ENCODE measurements around the gene BEGAIN. TPM values are rescaled to one million over a fixed set of nuclear protein-coding genes. Genes with fewer than 3 reads are reported as not detected.

Gene BEGAIN
- total and polyA plus RNA-seq, 2 experiments from 2014 or later, result not detected

- Histone ChIP-seq H3K27me3 (no peaks in the 10 kb centered on the region), H3K4me1 (ENCODE audit: low read depth) (no peaks in the 10 kb centered on the region), H3K4me3 (no peak overlapping the region), H3K9me3 (ENCODE audit: low read depth) (no peaks in the 10 kb centered on the region), H3K36me3 (no peaks in the 10 kb centered on the region), H3K27ac (no peak overlapping the region)
- no peak for TF ChIP-seq CTCF (IDR thresholded peaks at IDR 0.05; ENCODE audit: low read depth, low read length)
- no peak for DNase-seq (ENCODE audit: low read depth in 1 of 2, low spot score in 1 of 2)
These were observed 22.7 kb upstream of the BEGAIN start for GRCh38 chr14:100609941-100610391.

DNA sequence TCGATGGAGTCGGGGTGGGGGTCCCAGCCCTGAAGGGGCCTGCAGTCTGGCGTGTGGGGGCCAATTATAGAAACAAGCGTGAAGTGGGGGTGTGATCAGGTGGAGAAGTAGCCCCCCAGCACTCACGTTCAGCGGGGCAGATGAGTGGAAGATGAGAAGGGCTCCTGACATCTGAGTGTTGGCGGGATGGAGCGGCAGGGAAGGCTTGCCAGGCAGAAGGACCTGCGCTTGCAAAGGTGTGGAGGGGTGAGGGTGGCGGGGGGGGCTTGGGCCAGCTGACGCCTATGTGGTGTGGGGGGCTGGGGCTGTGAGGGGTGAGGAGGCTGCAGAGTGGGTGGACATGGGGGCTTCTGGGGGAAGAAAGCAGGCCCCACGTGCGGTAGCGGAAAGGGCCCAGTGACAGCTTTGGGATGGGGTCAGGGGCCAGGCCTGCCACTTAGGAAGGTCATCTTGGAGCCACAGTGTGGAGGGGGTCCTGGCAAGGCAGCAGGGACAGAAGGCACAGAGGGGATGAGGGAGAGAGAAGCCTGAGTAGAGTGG lies 22.2 kb upstream of the BEGAIN start:
- Histone ChIP-seq H3K27ac (no peak overlapping the region), H3K9me3 (ENCODE audit: low read depth) (no peaks in the 10 kb centered on the region), H3K4me3 (no peak overlapping the region), H3K4me1 (ENCODE audit: low read depth) (no peaks in the 10 kb centered on the region), H3K27me3 (no peaks in the 10 kb centered on the region), H3K36me3 (no peaks in the 10 kb centered on the region)
- DNase-seq (ENCODE audit: low read depth in 1 of 2, low spot score in 1 of 2), result no peak
- TF ChIP-seq CTCF (IDR thresholded peaks at IDR 0.05; ENCODE audit: low read depth, low read length), result no peak

DNA sequence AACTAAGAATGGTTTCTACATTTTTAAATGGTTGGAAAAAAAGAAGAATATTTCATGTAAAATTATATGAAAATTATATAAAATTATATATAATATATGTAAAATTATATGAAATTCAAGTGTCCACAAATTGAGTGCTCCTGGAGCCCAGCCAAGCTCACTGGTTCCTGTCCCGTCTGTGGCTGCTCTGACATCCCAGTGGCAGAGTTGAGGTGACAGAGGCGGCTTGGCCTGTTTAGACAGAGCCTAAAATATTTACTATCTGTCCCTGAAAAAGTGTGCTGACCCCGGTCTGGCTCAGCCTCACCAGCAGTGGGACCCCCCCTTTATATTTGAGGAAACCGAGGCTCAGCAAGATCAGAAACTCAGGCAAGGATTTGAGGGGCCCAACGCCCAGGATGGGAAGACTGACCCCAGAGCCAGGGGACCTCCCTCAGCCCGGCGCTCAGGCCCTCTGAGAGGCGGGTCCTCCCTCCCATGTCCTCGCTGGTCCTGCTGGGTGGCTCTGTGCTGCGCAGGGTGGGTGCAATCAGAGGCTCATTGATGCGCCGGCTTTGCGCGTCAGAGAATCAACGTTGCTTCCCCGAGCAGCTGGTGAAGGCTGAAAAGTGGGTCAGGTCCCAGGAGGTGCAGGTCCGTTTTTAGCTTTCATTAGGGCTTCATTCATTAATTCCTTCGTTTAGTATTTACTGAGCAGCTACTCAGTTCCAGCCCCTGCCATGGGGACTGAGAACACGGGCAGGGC lies 21.5 kb upstream of the BEGAIN start:
- Histone ChIP-seq H3K4me1 (ENCODE audit: low read depth) (no peaks in the 10 kb centered on the region), H3K4me3 (no peak overlapping the region), H3K9me3 (ENCODE audit: low read depth) (no peaks in the 10 kb centered on the region), H3K36me3 (no peaks in the 10 kb centered on the region), H3K27me3 (no peaks in the 10 kb centered on the region), H3K27ac (no peak overlapping the region)
- no peak for TF ChIP-seq CTCF (IDR thresholded peaks at IDR 0.05; ENCODE audit: low read depth, low read length)
- DNase-seq (ENCODE audit: low read depth in 1 of 2, low spot score in 1 of 2), result no peak

- H3K4me1 ChIP-seq (ENCODE audit: low read depth), result no peaks in the 10 kb centered on the region
- H3K4me3 ChIP-seq, result no peak overlapping the region
- no peaks in the 10 kb centered on the region for H3K36me3 ChIP-seq
- no peak overlapping the region for H3K27ac ChIP-seq
- H3K9me3 ChIP-seq (ENCODE audit: low read depth), result no peaks in the 10 kb centered on the region
- no peaks in the 10 kb centered on the region for H3K27me3 ChIP-seq
- no peak for TF ChIP-seq CTCF (IDR thresholded peaks at IDR 0.05; ENCODE audit: low read depth, low read length)
- no peak for DNase-seq (ENCODE audit: low read depth in 1 of 2, low spot score in 1 of 2)
These were observed 20.8 kb upstream of the BEGAIN start for GRCh38 chr14:100608064-100608463.

DNA sequence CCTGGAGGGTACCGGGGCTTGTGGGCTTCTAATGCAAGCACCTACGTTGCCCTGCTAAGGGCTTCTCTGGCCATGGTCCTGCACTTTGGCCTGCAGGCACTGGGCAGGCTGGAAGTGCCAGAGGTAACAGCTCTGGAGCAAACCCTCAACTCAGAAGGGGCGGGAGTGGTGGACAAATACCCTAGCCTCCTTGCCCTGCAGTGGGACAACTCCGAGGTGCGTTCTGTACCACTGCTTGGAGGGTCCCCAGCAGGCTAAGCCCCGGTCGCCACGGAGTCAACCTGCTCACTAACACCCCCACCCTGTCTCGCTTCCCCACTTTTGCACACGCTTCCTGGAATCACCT lies 20.4 kb upstream of the BEGAIN start:
- no peaks in the 10 kb centered on the region for H3K27me3 ChIP-seq

More for the DNA sequence above, 20.4 kb upstream of the BEGAIN start:
- DNase-seq (ENCODE audit: low read depth in 1 of 2, low spot score in 1 of 2), result no peak
- no peak for TF ChIP-seq CTCF (IDR thresholded peaks at IDR 0.05; ENCODE audit: low read depth, low read length)
- H3K9me3 ChIP-seq (ENCODE audit: low read depth), result no peaks in the 10 kb centered on the region
- no peak overlapping the region for H3K27ac ChIP-seq
- no peak overlapping the region for H3K4me3 ChIP-seq
- H3K4me1 ChIP-seq (ENCODE audit: low read depth), result no peaks in the 10 kb centered on the region
- H3K36me3 ChIP-seq, result no peaks in the 10 kb centered on the region
